Adrenal gland (tissue), 5 donors: ENCODE results near the gene MRPS12.

Experiments used
- CTCF ChIP-seq, 6 experiments: fragments of 450-650 bp in 4 of 6; fragments of 200-600 bp in 2 of 6; sonication (generic) in 1 of 6; IDR thresholded peaks; 1 replicate in 5 of 6; 2 replicates in 1 of 6; pipeline versions ENCODE4 v1.5.1 to v1.8.0; 2016 to 2021; ENCODE audit warnings: antibody characterized with exemption in 6 of 6, mild to moderate bottlenecking in 2 of 6, moderate library complexity in 1 of 6
- POLR2A ChIP-seq, 2 donors: fragments of 450-650 bp; IDR thresholded peaks; one replicate each; pipeline ENCODE4 v1.6.1; 2017; ENCODE audit warnings: antibody characterized with exemption in 2 of 2, mild to moderate bottlenecking in 2 of 2, moderate library complexity in 1 of 2
- donor health status: DM: no; HTN: no; CAD: no.

- TF ChIP-seq POLR2A (IDR thresholded peaks at IDR 0.05) (no peak), CTCF (IDR thresholded peaks at IDR 0.05) (no peak)
Measured at GRCh38 chr19:38956264-38956663, 25.5 kb downstream of the MRPS12 start.
